Activated naive CD4-positive, alpha-beta T cell treated with anti-CD3 and anti-CD28 coated beads, Interleukin-2, amount 10 ng/mL, durations not matched to agents 7 days and 5 days (primary cell): ENCODE results near the gene SIM1.
"Not testable (repeated sequence)": the region's sequence is repeated elsewhere in the genome, so short reads cannot be mapped to it uniquely, and the experiment has no call there.

Experiments used
- CTCF ChIA-PET: fragments of 350-600 bp; sonication (Branson Sonifier 250); formaldehyde crosslinking; loops from one replicate; lab custom pipeline; 2021; ENCODE audit warnings: antibody characterized with exemption; lab: Charles Lee
- DNase-seq: peaks from one replicate; pipeline ENCODE4 v3.0.0-alpha.2; 2020
- H3K27ac Mint-ChIP-seq: one replicate; pipeline ENCODE4 v1.8.0; 2021; ENCODE audit warnings: mild to moderate bottlenecking, moderate library complexity, mixed read lengths
- H3K27me3 Mint-ChIP-seq: one replicate; pipeline ENCODE4 v1.8.0; 2021; ENCODE audit warnings: mild to moderate bottlenecking, mixed read lengths
- H3K36me3 Mint-ChIP-seq: one replicate; pipeline ENCODE4 v1.8.0; 2021; ENCODE audit warnings: mixed read lengths
- H3K4me1 Mint-ChIP-seq: one replicate; pipeline ENCODE4 v1.8.0; 2021; ENCODE audit warnings: mixed read lengths
- H3K4me3 Mint-ChIP-seq: one replicate; pipeline ENCODE4 v1.8.0; 2021; ENCODE audit warnings: mild to moderate bottlenecking, moderate library complexity, mixed read lengths
- H3K9me3 Mint-ChIP-seq: one replicate; pipeline ENCODE4 v1.8.0; 2021; ENCODE audit warnings: mixed read lengths

Gene SIM1

GRCh38 chr6:100382031-100382430, 82.7 kb downstream of the SIM1 start:
- no peak overlapping the region for H3K27ac Mint-ChIP-seq
- CTCF ChIA-PET, result no interaction called here
- DNase-seq, result no peak
- H3K4me3 Mint-ChIP-seq, result no peak overlapping the region
- no peaks in the 10 kb centered on the region for H3K36me3 Mint-ChIP-seq
- H3K9me3 Mint-ChIP-seq, result no peaks in the 10 kb centered on the region
- H3K4me1 Mint-ChIP-seq, result no peaks in the 10 kb centered on the region
- H3K27me3 Mint-ChIP-seq, result no peaks in the 10 kb centered on the region

GRCh38 chr6:100381111-100381510, 83.6 kb downstream of the SIM1 start:
- Mint-ChIP-seq H3K4me3 (no peak overlapping the region), H3K27me3 (peaks cover 1% of the 10 kb centered on the region), H3K36me3 (no peaks in the 10 kb centered on the region), H3K27ac (no peak overlapping the region), H3K4me1 (no peaks in the 10 kb centered on the region), H3K9me3 (no peaks in the 10 kb centered on the region)
- CTCF ChIA-PET, result no interaction called here
- DNase-seq, result no peak

GRCh38 chr6:100379386-100379785, 85.3 kb downstream of the SIM1 start:
- H3K4me1 Mint-ChIP-seq, result no peaks in the 10 kb centered on the region
- DNase-seq, result no peak
- CTCF ChIA-PET, result no interaction called here
- no peak overlapping the region for H3K27ac Mint-ChIP-seq
- H3K27me3 Mint-ChIP-seq, result peaks cover 3% of the 10 kb centered on the region
- H3K36me3 Mint-ChIP-seq, result no peaks in the 10 kb centered on the region
- no peaks in the 10 kb centered on the region for H3K9me3 Mint-ChIP-seq
- no peak overlapping the region for H3K4me3 Mint-ChIP-seq

DNA sequence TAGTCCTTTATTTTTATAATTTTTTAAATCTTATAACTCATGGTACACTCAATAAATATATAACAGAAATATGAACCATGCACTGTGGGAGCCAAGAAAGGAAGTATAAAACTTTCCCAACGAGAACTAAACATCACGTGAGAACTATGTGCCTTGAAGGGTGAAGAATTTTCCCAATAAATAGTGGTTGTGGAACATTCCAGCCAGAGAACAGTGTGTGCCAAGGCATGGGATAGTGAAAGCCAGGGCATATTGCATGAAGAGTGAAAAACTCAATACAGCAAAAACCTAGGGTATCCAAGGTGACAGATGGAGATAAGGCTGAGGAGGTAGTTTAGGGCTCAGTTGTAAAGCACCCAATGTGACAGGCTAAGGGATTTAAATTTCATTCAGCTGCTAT, 86.1 kb downstream of the SIM1 start:
- Mint-ChIP-seq H3K27ac (no peak overlapping the region), H3K36me3 (no peaks in the 10 kb centered on the region), H3K27me3 (peaks cover 3% of the 10 kb centered on the region), H3K4me3 (no peak overlapping the region), H3K4me1 (no peaks in the 10 kb centered on the region), H3K9me3 (no peaks in the 10 kb centered on the region)
- DNase-seq, result no peak
- CTCF ChIA-PET, result no interaction called here

DNA sequence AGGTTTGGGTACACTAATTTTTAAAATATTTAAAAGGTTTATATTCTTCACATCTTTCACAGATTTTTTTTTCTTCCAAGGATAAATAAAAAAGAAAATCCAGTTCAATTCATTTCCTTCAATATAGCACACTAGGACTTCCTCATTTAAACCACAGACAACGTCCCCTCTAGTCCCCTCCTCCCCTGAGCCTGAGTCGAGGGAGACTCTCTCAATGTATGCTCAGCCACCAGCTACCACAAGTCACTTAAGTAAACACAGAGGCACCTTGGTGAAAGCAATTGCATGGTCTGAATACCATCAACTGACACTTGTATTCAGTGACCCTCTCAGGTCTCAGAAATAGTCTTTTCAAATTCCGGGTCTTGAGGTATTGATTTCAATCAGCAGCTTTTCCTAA, 88.6 kb downstream of the SIM1 start:
- Mint-ChIP-seq H3K9me3 (no peaks in the 10 kb centered on the region), H3K4me1 (no peaks in the 10 kb centered on the region), H3K4me3 (no peak overlapping the region), H3K27me3 (peaks cover 3% of the 10 kb centered on the region), H3K36me3 (no peaks in the 10 kb centered on the region), H3K27ac (no peak overlapping the region)
- no peak for DNase-seq
- CTCF ChIA-PET, result no interaction called here

DNA sequence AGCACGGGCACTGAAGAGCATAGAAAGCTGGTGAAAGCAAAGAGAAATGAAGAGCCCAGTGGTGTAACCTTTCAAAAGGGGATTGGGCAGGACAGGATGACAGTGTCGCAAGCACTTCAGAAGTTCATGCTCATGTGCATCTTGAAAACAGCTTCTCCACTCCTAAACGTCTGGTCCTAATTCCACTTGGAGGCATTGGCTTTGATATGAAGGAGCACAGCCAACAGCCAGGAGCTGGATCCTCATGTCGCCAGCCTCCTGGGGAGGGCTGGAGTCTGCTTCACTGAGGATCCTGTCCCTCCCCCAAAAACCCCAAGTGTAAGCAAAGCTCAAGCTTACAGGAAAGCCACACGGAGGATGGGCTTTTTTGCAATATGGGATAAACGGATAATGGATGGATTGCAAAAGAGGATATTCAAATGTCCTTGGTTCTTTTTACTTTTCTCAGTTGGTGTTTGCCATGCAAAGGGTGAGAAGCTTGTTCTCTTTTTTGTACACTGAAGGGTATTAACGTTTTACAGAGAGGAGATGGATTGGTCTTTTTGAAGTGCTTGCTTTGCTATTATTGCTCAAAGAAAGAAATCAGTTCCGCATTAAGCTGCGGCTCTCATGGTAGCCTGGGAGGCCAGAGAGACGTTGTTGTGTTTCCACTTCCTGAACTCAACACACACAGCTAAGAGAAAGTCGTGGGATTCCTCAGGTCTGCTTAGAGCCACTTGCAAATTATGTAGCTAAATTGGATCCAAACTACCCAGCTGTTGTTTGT, 92.2 kb downstream of the SIM1 start:
- Mint-ChIP-seq H3K27ac (no peak overlapping the region), H3K9me3 (no peaks in the 10 kb centered on the region), H3K27me3 (peaks cover 3% of the 10 kb centered on the region), H3K4me3 (no peak overlapping the region), H3K36me3 (no peaks in the 10 kb centered on the region), H3K4me1 (no peaks in the 10 kb centered on the region)
- CTCF ChIA-PET, result no interaction called here
- DNase-seq, result no peak

DNA sequence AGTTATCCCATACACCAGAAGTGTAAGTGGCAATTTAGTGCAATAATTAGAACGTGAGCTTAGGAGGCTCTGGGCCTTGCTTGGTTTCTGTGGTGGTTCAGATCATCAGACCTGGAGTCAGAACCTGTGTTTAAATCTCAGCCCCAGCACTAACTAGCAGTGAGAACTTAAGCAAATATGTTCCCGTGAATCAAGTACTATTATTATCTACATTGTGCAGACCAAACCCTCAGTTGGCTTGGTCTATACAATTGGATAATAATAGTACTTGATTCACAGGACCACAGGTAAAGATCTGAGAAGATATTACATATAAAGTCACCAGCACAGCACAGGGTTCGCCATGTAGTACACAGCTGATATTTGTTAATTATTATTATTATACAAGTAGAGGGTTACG, 93.1 kb downstream of the SIM1 start:
- Mint-ChIP-seq H3K27me3 (peaks cover 3% of the 10 kb centered on the region), H3K36me3 (no peaks in the 10 kb centered on the region), H3K9me3 (no peaks in the 10 kb centered on the region), H3K27ac (no peak overlapping the region), H3K4me1 (no peaks in the 10 kb centered on the region), H3K4me3 (no peak overlapping the region)
- no peak for DNase-seq
- CTCF ChIA-PET, result no interaction called here

DNA sequence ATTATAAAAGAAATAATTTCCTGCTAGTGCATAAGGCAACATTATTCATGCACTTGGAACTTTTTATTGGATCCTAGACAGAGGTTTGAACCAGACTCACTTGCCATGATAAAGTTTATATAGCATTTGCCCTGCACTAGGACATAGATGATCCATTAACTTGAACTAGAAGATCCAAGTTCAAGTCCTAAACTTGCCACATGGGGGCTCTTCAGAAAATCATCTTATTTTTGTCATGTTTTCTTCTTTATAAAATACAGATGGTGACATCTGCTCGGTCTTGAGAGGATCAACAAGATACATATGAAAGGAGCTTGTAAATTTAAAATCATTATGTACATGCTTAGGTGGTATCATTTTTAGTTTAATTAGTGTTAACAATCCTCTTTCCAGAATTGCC, 94.5 kb downstream of the SIM1 start:
- CTCF ChIA-PET, result no interaction called here
- Mint-ChIP-seq H3K9me3 (peaks cover 2% of the 10 kb centered on the region), H3K27me3 (no peaks in the 10 kb centered on the region), H3K4me3 (no peak overlapping the region), H3K36me3 (no peaks in the 10 kb centered on the region), H3K27ac (no peak overlapping the region), H3K4me1 (no peaks in the 10 kb centered on the region)
- no peak for DNase-seq

DNA sequence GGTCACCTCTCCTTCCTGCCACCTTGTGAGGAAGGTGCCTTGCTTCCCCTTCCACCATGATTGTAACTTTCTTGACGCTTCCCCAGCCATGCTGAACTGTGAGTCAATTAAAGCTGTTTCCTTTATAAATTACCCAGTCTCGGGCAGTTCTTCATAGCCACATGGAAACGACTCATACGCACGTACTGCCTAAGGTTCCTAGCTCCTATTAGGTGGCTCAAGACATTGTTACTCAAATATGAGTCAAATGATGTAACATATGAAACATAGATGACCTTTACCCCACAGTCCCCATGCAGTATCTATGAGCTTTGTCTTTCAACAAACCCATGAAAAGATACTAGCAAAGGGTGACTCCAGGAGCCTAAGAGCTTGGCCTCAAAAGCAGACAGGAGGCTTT, 98.3 kb downstream of the SIM1 start:
- no peaks in the 10 kb centered on the region for H3K27me3 Mint-ChIP-seq
- no peak overlapping the region for H3K4me3 Mint-ChIP-seq
- DNase-seq, result no peak
- CTCF ChIA-PET, result interaction anchor here (1.1 kb wide), 1 partner anchor 30 kb away, joined by 4 read pairs; no protein-coding TSS in a partner anchor
- H3K27ac Mint-ChIP-seq, result no peak overlapping the region
- H3K4me1 Mint-ChIP-seq, result no peaks in the 10 kb centered on the region
- H3K36me3 Mint-ChIP-seq, result no peaks in the 10 kb centered on the region
- H3K9me3 Mint-ChIP-seq, result peaks cover 2% of the 10 kb centered on the region

GRCh38 chr6:100363651-100364050, 101.1 kb downstream of the SIM1 start:
- Mint-ChIP-seq H3K4me1 (no peaks in the 10 kb centered on the region), H3K36me3 (no peaks in the 10 kb centered on the region), H3K9me3 (peaks cover 2% of the 10 kb centered on the region), H3K4me3 (no peak overlapping the region), H3K27ac (no peak overlapping the region), H3K27me3 (no peaks in the 10 kb centered on the region)
- CTCF ChIA-PET, result no interaction called here
- DNase-seq, result no peak

DNA sequence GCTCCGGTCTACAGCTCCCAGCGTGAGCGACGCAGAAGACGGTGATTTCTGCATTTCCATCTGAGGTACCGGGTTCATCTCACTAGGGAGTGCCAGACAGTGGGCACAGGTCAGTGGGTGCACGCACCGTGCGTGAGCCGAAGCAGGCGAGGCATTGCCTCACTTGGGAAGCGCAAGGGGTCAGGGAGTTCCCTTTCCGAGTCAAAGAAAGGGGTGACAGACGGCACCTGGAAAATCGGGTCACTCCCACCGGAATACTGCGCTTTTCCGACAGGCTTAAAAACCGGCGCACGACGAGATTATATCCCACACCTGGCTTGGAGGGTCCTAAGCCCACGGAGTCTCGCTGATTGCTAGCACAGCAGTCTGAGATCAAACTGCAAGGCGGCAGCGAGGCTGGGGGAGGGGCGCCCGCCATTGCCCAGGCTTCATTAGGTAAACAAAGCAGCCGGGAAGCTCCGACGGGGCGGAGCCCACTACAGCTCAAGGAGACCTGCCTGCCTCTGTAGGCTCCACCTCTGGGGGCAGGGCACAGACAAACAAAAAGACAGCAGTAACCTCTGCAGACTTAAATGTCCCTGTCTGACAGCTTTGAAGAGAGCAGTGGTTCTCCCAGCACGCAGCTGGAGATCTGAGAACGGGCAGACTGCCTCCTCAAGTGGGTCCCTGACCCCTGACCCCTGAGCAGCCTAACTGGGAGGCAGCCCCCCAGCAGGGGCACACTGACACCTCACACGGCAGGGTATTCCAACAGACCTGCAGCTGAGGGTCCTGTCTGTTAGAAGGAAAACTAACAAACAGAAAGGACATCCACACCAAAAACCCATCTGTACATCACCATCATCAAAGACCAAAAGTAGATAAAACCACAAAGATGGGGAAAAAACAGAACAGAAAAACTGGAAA, 109.7 kb downstream of the SIM1 start:
- H3K36me3 Mint-ChIP-seq, H3K9me3 Mint-ChIP-seq, H3K27ac Mint-ChIP-seq, H3K4me3 Mint-ChIP-seq, DNase-seq, H3K4me1 Mint-ChIP-seq, H3K27me3 Mint-ChIP-seq, CTCF ChIA-PET: not testable (repeated sequence)

DNA sequence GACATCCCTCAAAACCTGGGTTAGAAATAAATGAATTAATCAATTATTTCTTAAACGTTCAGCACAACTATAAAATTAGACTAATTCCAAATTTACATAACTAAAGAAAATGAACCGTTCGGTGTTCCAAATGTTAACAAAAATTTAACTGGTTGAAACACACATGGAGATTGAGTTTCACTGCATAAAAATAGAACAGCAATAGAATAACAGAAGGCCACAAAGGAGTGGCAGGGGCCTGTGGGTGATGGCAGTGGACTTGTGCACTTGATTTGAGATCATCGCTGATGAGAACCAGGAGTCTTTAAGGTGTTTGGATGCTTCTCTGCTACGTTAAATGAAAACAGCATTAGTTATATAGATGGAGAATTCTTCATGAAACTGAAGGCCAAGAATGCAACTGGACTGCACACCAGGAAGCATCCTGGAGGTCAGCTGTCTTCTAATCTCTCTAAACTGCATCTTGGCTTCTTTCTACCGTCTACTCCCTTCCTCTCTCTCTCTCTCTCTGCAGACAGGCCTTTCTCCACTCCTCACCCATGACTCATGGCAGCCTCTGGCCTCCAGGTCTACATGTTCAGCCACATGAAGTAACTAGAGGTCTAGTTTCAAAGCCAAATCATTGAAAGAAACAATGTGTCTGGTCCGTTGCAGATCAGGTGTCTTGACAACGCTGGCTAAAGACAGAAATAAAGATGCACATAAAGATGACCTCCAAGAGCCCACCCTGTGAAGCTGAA, 111.3 kb downstream of the SIM1 start:
- CTCF ChIA-PET, result no interaction called here
- Mint-ChIP-seq H3K9me3 (no peaks in the 10 kb centered on the region), H3K27ac (no peak overlapping the region)

GRCh38 chr6:100350139-100350538, 114.6 kb downstream of the SIM1 start:
- no peak for DNase-seq
- H3K9me3 Mint-ChIP-seq, result no peaks in the 10 kb centered on the region
- H3K36me3 Mint-ChIP-seq, result no peaks in the 10 kb centered on the region
- no peaks in the 10 kb centered on the region for H3K27me3 Mint-ChIP-seq
- no peaks in the 10 kb centered on the region for H3K4me1 Mint-ChIP-seq
- no peak overlapping the region for H3K27ac Mint-ChIP-seq
- no peak overlapping the region for H3K4me3 Mint-ChIP-seq
- CTCF ChIA-PET, result no interaction called here

More for the DNA sequence above, 111.3 kb downstream of the SIM1 start:
- H3K27me3 Mint-ChIP-seq, result no peaks in the 10 kb centered on the region
- H3K36me3 Mint-ChIP-seq, result no peaks in the 10 kb centered on the region
- no peak overlapping the region for H3K4me3 Mint-ChIP-seq
- DNase-seq, result no peak
- H3K4me1 Mint-ChIP-seq, result no peaks in the 10 kb centered on the region

DNA sequence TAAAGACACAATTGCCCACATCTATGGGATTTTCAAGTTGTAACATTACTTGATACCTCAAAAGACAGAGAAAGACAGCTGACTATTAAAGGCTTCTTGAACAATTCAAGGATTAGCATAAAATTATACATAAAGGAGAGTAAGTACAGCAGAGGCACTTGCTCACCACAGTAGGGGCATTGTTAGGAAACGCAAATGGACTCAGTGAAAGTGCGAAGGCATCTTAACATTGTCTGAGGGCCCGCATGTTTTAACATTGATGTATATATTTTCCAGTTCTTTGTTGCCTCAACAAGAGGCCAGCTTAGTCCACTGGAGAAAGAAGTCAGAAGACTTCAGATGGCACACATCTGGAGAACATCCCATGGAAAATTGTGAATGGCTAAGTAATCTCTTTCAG, 115.4 kb downstream of the SIM1 start:
- H3K27me3 Mint-ChIP-seq, result no peaks in the 10 kb centered on the region
- no peaks in the 10 kb centered on the region for H3K36me3 Mint-ChIP-seq
- no peak overlapping the region for H3K27ac Mint-ChIP-seq
- no peak for DNase-seq
- CTCF ChIA-PET, result no interaction called here
- H3K9me3 Mint-ChIP-seq, result no peaks in the 10 kb centered on the region
- H3K4me3 Mint-ChIP-seq, result no peak overlapping the region
- H3K4me1 Mint-ChIP-seq, result no peaks in the 10 kb centered on the region
